ENCODE data around the gene NEURL4. TPM values are rescaled to one million over a fixed set of nuclear protein-coding genes. Genes with fewer than 3 reads are reported as not detected.

The NEURL4 gene
- total and polyA plus RNA-seq, 2 donors (not counting 3 experiments of a cell fraction or from before 2014, with no cell fraction given) = 32.0 to 44.9 TPM

GRCh38 chr17:7290166-7290565, 39.0 kb downstream of the NEURL4 start:
- H3K4me2 ChIP-seq (ENCODE audit: insufficient read depth, low read length) = no peak overlapping the region
- no peak overlapping the region for H3K27ac ChIP-seq (ENCODE audit: insufficient read depth, low read depth, low read length)
- H4K20me1 ChIP-seq (replicated peaks; ENCODE audit: control insufficient read depth, extremely low read depth, insufficient read depth, low read length) = no peaks in the 10 kb centered on the region
- H3K27me3 ChIP-seq (ENCODE audit: control insufficient read depth in 2 of 2, insufficient read depth in 2 of 2, low read length in 2 of 2) = peaks cover 20 to 40% of the 10 kb centered on the region in 2 experiments
- H3K9me1 ChIP-seq (replicated peaks; ENCODE audit: control insufficient read depth, extremely low read depth, insufficient read depth, low read length) = no peaks in the 10 kb centered on the region
- ChIA-PET CTCF (interaction anchor here (10.2 kb wide), 1 partner anchor 7 kb away, joined by 170 read pairs; no protein-coding TSS in a partner anchor), POLR2A (no interaction called here)
- TF ChIP-seq POLR2A (IDR thresholded peaks at IDR 0.05; ENCODE audit: low read depth, low read length) (no peak), FOS (IDR thresholded peaks at IDR 0.05; ENCODE audit: borderline replicate concordance, insufficient read depth, low read length) (no peak), EZH2 (IDR thresholded peaks at IDR 0.05; ENCODE audit: borderline replicate concordance, low read depth, low read length, severe bottlenecking) (no peak), MYC (IDR thresholded peaks at IDR 0.05; ENCODE audit: low read depth, low read length) (no peak), POLR2AphosphoS5 (IDR thresholded peaks at IDR 0.05; ENCODE audit: insufficient read depth, low read depth, low read length) (no peak), GATA2 (IDR thresholded peaks at IDR 0.05; ENCODE audit: insufficient read depth, insufficient read length, low read depth, low read length) (no peak), JUN (IDR thresholded peaks at IDR 0.05; ENCODE audit: borderline replicate concordance, insufficient read depth, insufficient read length, low read depth) (no peak), CTCF (IDR thresholded peaks at IDR 0.05; ENCODE audit: extremely low read depth in 1 of 2, insufficient read depth in 1 of 2, low read depth in 1 of 2, low read length in 2 of 2) (no peak), MAX (IDR thresholded peaks at IDR 0.05; ENCODE audit: insufficient read depth, insufficient read length) (no peak)
- peaks cover 3% of the 10 kb centered on the region for H3K4me1 ChIP-seq (ENCODE audit: control insufficient read depth, extremely low read depth, insufficient read depth, low read length)
- no peak for DNase-seq (ENCODE audit: low read depth, low spot score)
- intact Hi-C loops (cut with micrococcal nuclease) (no loop called here), dilution Hi-C loops (cut with MboI; ENCODE audit: extremely low pct_ligation_motif_present, low sequenced_read_pairs) (no loop called here)
- H3K36me3 ChIP-seq (ENCODE audit: control insufficient read depth in 2 of 2, extremely low read depth in 1 of 2, insufficient read depth in 2 of 2, low read length in 2 of 2) = no peaks in the 10 kb centered on the region
- H3K9me3 ChIP-seq (replicated peaks; ENCODE audit: control insufficient read depth, insufficient read depth, low read length) = no peaks in the 10 kb centered on the region
- no peak for FAIRE-seq
- no peak overlapping the region for H3K9ac ChIP-seq (replicated peaks; ENCODE audit: extremely low read depth, insufficient read depth, low read length)
- no peak overlapping the region for H3K4me3 ChIP-seq (replicated peaks in 1 of 3; ENCODE audit: insufficient read depth in 1 of 3, low read depth in 1 of 3, low read length in 3 of 3)
- H2AFZ ChIP-seq (ENCODE audit: low read depth, low read length) = no peak overlapping the region
- no TSS peak for BruUV-seq (replicated peaks)
- no peaks in the 10 kb centered on the region for H3K79me2 ChIP-seq (ENCODE audit: control insufficient read depth, insufficient read depth, low read length)

All from endothelial cell of umbilical vein (primary cell).